Measurements from ENCODE around the gene LRIG1.
A peak's percentile ranks its signal among the peaks of the same experiment; 100 is the strongest.

Gene LRIG1

DNA sequence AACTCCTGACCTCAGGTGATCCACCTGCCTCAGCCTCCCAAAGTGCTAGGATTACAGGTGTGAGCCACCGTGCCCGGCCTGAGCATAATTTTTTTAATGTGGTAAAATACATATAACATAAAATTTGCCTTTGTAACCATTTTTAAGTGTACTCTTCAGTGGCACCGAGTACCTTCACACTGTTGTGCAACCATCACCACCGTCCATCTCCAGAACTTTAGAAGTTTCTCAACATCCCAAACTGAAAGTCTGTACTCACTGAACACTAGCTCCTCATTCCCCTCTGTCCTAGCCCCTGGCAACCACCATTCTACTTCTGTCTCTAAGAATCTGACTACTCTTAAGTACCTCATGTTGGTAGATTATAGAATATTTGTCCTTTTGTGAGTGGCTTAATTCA, 35.2 kb downstream of the LRIG1 start:
- DNase-seq = no peak

DNA sequence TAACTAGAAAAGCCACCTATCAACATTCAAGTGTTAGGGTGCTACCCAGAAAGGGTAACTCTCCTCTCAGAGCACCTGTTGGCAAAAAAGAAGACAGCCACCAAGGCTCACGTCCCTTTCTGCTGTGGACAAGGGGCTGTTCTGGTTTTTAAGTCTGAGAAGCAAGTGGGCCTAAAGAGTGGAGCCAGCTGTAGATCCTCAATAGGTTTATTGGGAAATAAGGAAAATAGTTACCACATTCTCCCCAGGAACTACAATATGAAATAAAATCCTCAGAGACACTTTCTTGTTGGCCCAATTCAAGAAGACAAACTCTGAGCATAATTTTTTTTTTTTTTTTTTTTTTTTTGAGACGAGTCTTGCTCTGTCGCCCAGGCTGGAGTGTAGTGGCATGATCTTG, 35.8 kb downstream of the LRIG1 start:
- no peak for DNase-seq

DNA sequence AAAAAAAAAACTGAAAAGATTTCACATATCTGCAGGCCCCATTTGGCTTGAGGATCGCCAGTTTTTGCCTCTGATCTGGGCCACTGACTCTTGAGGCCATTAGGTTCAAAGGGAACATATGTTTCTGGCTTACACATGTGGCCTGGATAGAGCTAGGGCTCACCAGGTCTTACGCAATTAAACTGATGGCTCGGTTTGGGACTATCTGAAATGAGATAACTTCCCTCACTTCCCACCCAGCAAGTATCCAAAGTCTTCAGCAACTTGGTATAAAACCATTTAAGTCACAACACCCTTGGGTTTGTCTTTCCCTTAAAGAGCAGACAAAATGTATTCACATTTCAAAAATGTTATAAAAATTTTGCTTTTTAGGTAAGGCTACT, 36.3 kb downstream of the LRIG1 start:
- no peak for DNase-seq

DNA sequence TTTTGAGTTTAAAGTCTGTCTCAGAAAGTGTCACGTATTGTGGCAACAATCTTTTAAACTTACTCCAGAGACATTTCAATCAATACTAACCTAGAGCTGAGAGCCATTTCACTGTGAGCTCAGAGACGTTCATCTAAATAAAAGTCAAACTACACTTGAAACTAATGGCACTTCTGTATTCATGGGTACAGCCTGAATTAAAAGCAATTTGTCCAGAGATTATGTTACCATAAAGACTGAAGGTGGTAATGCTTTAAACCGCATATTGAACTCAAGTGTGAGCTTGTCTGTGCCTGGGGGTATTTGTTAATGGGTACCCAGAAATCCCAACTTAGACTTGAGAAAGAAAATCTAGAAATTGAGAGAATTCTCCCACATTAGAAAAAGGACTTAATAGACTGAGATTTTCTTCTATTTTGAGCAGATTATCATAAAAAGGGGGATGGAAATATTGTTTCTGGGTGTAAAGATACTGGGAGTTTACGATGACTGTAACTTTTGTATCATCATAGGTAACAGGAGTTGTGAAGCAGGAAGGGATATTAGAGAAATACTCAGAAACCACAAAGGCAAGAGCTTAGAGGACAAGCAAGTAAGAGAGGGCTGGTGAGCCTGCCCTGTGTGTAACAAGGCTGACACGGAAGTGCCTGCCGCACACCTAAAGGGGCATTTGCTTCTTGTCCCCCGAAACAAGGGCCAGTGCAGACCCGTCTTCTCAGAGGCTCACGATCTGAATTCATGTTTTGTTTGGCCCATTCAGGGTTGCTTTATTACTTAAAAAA, 36.9 kb downstream of the LRIG1 start:
- DNase-seq = no peak

- no peak for DNase-seq
Observed at GRCh38 chr3:66463054-66463631, 37.7 kb downstream of the LRIG1 start.

DNA sequence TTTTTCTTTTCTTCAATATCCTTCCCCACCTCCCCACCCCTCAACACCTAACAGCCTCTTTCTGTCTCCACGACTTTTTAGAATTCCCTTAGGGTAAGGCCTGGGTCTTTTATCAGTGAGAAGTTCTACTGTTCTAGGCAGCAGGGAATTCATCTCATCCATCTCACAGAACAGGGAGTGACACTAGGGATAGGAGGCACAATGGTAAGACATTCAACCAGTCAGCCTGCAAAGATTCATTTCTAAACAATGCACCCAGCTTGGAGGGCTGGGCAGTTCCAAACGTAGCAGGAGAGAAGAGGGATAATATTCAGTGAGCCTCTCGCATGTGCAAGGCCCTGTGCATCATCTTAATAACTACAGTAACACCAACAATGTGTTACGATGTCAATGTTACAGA, 43.6 kb downstream of the LRIG1 start:
- no peak for DNase-seq

DNA sequence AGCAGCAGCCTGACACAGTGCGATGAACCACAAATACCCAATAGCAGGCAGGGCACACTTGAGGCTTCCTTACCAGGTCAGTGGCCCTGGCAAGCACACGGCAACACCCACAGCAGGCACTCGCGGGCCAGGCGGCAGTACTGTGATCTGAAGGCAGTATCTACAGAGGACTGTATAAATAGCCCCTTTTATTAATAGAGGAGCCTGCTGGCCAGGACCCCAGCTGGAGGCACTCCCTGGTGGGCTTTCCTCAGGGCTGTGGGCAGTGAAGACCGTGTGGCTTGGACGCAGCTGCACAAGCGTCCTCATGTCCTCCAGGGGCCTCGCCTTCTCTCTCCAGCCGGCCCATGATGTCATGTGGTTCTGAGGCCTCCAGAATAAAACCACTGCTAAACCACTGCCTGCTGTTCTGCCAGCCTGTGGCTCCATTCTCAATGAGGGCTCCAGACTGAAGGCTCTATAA, 44.1 kb downstream of the LRIG1 start:
- DNase-seq = peak in 1 of 2 donors; percentile 15

- no peak for DNase-seq
Observed at GRCh38 chr3:66454464-66454859, 46.4 kb downstream of the LRIG1 start.

GRCh38 chr3:66453651-66454463, 47.0 kb downstream of the LRIG1 start:
- no peak for DNase-seq

- no peak for DNase-seq
Observed at GRCh38 chr3:66452303-66453011, 48.4 kb downstream of the LRIG1 start.

GRCh38 chr3:66451766-66452165, 49.1 kb downstream of the LRIG1 start:
- DNase-seq = no peak

DNA sequence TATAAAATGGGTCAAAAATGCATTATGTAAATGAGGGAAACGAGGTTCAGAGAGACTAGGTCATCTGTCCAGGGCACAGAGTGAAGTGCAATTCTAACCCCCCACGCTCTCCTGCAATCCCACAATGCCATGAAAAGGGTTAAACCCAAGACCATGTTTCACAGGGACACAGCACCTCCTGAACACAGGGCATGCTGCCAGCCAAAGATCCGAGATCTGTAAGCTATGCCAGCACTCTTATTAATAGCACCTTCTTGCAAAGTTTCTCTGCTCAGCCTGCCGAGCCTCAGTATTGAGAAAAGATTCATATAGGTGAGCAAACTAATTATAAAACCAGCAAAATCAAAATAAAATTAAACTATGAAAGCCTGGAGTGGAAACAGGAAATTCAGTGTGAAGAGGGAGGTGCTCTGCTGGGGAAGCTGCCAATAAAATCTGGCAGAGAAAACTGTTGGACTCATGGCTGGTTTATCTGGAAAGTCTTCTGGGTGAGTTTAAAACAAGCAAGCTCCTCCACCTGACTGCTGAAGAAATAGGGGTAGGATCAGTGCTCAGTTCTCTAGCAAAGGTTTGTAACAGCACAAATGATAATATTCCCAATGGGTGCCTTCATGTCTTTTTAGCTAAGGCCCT, 50.3 kb downstream of the LRIG1 start:
- DNase-seq = no peak

DNA sequence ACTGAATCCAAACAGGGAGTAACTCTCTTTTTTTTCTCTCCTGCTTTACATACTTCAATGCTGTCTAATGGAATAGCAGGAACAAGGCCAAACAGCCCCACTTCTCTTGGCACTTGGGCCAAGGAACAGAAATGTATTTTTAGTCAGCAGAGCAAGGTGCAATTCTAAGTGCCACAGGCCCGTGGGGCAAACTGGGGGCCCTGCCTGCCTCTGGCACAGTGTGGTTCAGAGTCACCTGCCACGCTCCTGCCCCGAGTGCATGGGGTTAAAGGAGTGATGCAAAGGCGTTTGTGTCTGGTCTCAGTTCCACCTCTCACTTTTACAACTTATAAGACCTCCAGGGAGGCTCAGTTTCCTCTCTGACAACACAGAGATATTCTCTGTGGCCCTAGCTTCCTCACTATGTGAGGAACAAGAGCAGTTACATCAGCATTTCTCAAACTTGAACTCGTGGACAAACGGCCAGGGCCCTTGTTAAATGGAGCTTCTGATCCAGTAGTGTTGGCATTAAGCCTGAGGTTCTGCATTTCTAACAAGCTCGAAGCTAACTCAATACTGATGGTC, 51.3 kb downstream of the LRIG1 start:
- no peak for DNase-seq

DNA sequence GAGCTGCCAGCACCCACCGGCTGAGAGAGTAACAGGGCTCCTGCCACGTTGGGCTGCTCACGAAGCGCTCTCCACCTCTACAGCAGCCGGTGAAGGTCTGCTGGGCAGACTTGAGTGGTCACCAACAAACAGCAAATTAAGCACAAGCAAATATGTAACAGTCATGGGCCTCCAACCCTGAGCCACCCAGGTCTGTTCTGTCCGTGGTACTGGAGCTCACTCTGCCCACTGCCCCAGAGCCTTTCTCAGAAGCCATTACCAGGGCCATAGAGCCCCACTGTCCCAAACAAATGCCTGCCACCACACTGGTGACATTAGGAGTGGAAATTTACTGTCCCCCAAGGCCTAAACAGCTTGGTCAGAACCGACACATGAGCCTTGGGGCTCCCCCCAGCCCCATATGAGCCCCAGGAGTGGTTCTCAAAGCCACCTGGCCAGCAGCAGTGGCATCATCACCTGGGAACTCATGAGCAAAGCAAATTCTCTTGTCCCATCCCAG, 56.6 kb downstream of the LRIG1 start:
- DNase-seq = no peak

GRCh38 chr3:66443118-66443803, 57.6 kb downstream of the LRIG1 start:
- no peak for DNase-seq

DNA sequence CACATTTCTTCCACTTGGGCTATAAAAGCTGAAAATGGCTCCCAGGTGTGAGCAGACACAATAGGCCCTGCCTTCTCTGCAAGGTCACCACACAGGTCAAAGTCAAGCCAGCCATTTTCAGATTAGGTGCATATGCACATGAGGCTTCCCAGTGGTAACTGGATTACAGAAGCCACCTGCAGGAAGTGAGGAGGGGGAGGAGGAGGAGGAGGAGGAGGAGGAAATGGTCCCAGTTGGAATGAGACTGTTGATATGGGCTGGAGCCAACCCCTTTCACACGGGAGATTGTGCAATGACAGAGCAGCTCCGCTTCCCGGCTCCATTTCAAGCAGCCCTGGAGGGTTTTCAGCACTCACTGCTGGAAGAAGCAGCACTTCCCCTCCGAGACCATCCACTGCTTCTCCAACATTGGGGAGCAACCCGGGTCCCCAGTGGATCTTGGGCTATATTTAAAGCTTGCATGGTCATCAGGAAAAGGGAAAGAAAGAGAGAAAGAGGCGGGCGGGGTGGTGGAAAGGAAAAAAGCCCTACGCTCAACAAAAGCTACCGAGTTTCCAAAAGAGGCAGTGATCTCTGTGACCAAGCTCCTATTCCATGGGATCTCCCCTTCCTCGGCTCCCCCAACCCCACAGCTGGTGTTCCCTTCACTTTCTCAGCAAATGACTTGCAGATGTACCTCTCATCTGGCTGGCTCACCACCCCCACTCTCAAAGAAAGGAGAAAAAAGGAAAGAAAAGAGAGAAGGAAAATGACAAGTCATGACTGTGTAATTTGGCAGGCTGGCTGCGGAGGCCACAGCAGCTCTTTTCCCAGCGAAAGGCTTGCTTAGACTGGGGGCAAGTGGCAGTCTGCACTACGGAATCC, 58.3 kb downstream of the LRIG1 start:
- no peak for DNase-seq

- DNase-seq = no peak
Observed at GRCh38 chr3:66441692-66442091, 59.1 kb downstream of the LRIG1 start.

DNA sequence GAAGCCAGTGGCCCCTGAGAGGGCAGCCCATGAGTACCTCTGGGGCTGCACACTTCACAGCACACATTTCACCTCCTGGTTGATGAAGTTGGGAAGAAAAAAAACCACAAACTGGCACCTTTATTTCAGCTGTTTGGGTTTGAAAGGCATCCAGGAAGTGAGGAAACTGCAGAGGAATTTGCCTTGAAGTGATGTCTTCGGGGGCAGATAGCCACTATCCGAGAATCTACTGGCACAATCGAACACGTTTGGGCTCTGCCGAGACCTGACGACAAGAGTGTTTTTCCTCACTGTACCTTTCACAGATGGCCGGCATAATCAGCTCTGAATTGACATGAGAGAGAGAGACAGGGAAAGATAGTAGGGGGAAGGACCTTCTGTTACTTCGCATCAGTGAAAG, 59.7 kb downstream of the LRIG1 start:
- DNase-seq = no peak

DNA sequence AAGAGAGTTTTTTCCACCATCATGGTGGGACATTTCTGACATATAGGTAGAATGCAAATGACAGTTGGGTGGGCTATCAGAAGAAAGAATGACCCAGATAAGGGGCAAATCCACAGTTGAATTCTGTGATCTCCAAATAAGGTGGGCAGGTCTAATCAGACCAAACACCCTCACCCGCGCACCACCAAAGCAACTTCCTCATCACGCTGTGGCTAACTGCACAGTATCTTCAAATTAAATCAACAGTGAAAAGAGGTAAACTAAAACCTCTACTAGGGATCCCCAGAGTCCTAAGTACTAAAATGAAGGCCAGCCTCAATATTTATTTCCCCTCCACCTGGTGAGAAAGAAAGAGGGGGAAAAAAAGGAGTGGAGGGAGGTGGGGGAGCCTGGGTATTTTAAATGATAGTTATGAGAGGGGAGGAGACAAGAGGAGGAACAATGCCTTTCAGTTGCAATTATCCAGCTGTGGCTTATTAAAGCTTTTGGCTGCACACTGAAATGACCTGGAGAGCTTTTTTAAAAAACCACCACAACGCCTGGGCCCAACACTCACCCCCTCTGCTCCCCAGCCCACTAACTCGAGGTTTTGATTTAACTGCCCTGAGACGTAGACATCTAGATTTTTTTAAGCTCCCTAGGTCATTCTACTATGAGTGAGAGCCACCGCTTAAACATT, 61.0 kb downstream of the LRIG1 start:
- DNase-seq = no peak

DNA sequence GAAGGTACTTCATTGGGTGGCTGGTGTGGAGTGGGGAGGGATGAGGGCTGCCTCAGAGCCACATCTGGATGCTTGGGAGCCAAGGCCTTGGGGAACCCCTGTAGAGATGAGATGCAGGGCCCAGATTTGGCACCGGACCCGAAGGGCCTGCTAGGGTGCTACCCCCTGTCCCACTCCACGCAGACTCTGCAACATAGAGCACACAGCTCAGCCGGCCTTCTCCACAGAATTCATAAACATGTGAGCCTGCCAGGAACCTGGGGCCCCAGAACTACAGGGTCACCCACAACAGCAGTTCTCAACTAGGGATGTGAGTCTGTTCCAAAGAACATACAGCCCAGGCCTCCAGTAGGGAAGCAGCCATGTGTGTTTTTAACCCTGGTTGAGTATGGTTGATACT, 62.8 kb downstream of the LRIG1 start:
- no peak for DNase-seq

All from CD4-positive, alpha-beta T cell treated with Interferon alpha-2 for 1 hour (primary cell).